H1 (cell line): Measurements from ENCODE around the gene IQCH. TPM values are rescaled to one million over a fixed set of nuclear protein-coding genes. Genes with fewer than 3 reads are reported as not detected.

Source experiments
- CTBP2 ChIP-seq: IDR thresholded peaks from 2 replicates; pipeline ENCODE4 v1.7.0; 2011; ENCODE audit warnings: borderline replicate concordance, mild to moderate bottlenecking, moderate library complexity, mixed read lengths, low read length; ENCODE audit not compliant: insufficient read depth, insufficient read length
- polyA plus RNA-seq, 7 experiments: library from polyadenylated mRNA; depleted of rRNA in 3 of 7; stranded (reverse) in 5 of 7; unstranded in 2 of 7; fragments of >200 nt in 5 of 7; fragments of 200-250 nt in 2 of 7; gene quantifications; 1 replicate in 5 of 7; 2 replicates in 1 of 7; 4 replicates in 1 of 7; pipeline versions ENCODE4 v1.2.1 to v1.2.3, GENCODE V29; 2011 to 2013; ENCODE audit warnings: missing spikeins in 2 of 7, mixed read lengths in 2 of 7
- total RNA-seq: library from RNA; stranded (reverse); fragmentation: NEBNext Ultra II Directional; extraction: Animal tissue kit (Norgen Biotek cat#: 25700); gene quantifications from 2 replicates; pipeline ENCODE4 v1.2.1, GENCODE V29; 2021
- TF ChIP-seq, protein P1 (sequence below): fragments of 300-600 bp; sonication (generic); IDR thresholded peaks from 2 replicates; pipeline ENCODE4 v1.7.1; 2012; ENCODE audit warnings: low read length, moderate library complexity, mild to moderate bottlenecking, inconsistent platforms; ENCODE audit not compliant: insufficient replicate concordance

IQCH gene
- total and polyA plus RNA-seq, 2 of the 8 experiments (the other 6 are each of a cell fraction or from before 2014, with no cell fraction given) = 0.60 to 1.9 TPM

DNA sequence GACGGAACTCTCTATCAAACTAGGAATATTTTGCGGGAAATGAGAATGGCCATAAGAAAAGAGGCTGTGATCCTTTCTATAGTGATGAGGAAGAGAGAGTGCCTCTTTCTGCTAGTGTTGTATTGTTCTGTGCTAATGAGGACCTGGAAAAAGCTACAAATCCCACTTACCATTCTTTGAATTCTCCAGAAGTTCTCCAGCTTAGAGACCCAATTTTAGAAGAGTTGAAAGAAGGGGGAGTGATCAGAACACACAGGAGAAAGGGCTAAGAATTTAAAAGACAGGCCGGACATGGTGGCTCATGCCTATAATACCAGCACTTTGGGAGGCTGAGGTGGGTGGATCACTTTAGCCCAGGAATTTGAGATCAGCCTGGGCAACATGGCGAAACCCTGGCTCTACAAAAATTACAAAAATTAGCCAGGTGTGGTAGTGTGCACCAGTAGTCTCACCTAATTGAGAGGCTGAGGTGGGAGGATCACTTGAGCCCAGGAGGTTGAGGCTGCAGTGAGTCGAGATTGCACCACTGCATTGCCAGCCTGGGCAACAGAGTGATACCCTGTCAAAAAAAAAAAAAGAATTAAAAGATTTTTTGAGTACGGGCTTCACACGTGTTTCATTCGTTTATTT, 126.9 kb downstream of the IQCH start (continued):
- TF ChIP-seq, protein P1, sequence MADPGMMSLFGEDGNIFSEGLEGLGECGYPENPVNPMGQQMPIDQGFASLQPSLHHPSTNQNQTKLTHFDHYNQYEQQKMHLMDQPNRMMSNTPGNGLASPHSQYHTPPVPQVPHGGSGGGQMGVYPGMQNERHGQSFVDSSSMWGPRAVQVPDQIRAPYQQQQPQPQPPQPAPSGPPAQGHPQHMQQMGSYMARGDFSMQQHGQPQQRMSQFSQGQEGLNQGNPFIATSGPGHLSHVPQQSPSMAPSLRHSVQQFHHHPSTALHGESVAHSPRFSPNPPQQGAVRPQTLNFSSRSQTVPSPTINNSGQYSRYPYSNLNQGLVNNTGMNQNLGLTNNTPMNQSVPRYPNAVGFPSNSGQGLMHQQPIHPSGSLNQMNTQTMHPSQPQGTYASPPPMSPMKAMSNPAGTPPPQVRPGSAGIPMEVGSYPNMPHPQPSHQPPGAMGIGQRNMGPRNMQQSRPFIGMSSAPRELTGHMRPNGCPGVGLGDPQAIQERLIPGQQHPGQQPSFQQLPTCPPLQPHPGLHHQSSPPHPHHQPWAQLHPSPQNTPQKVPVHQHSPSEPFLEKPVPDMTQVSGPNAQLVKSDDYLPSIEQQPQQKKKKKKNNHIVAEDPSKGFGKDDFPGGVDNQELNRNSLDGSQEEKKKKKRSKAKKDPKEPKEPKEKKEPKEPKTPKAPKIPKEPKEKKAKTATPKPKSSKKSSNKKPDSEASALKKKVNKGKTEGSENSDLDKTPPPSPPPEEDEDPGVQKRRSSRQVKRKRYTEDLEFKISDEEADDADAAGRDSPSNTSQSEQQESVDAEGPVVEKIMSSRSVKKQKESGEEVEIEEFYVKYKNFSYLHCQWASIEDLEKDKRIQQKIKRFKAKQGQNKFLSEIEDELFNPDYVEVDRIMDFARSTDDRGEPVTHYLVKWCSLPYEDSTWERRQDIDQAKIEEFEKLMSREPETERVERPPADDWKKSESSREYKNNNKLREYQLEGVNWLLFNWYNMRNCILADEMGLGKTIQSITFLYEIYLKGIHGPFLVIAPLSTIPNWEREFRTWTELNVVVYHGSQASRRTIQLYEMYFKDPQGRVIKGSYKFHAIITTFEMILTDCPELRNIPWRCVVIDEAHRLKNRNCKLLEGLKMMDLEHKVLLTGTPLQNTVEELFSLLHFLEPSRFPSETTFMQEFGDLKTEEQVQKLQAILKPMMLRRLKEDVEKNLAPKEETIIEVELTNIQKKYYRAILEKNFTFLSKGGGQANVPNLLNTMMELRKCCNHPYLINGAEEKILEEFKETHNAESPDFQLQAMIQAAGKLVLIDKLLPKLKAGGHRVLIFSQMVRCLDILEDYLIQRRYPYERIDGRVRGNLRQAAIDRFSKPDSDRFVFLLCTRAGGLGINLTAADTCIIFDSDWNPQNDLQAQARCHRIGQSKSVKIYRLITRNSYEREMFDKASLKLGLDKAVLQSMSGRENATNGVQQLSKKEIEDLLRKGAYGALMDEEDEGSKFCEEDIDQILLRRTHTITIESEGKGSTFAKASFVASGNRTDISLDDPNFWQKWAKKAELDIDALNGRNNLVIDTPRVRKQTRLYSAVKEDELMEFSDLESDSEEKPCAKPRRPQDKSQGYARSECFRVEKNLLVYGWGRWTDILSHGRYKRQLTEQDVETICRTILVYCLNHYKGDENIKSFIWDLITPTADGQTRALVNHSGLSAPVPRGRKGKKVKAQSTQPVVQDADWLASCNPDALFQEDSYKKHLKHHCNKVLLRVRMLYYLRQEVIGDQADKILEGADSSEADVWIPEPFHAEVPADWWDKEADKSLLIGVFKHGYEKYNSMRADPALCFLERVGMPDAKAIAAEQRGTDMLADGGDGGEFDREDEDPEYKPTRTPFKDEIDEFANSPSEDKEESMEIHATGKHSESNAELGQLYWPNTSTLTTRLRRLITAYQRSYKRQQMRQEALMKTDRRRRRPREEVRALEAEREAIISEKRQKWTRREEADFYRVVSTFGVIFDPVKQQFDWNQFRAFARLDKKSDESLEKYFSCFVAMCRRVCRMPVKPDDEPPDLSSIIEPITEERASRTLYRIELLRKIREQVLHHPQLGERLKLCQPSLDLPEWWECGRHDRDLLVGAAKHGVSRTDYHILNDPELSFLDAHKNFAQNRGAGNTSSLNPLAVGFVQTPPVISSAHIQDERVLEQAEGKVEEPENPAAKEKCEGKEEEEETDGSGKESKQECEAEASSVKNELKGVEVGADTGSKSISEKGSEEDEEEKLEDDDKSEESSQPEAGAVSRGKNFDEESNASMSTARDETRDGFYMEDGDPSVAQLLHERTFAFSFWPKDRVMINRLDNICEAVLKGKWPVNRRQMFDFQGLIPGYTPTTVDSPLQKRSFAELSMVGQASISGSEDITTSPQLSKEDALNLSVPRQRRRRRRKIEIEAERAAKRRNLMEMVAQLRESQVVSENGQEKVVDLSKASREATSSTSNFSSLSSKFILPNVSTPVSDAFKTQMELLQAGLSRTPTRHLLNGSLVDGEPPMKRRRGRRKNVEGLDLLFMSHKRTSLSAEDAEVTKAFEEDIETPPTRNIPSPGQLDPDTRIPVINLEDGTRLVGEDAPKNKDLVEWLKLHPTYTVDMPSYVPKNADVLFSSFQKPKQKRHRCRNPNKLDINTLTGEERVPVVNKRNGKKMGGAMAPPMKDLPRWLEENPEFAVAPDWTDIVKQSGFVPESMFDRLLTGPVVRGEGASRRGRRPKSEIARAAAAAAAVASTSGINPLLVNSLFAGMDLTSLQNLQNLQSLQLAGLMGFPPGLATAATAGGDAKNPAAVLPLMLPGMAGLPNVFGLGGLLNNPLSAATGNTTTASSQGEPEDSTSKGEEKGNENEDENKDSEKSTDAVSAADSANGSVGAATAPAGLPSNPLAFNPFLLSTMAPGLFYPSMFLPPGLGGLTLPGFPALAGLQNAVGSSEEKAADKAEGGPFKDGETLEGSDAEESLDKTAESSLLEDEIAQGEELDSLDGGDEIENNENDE = no peak
- TF ChIP-seq CTBP2 = no peak
